CD4-positive, alpha-beta T cell treated with Interleukin-6 at 100 ng/mL for 8 hours (primary cell): ENCODE results near the gene DDX3X.
"Not testable (repeated sequence)": the region's sequence is repeated elsewhere in the genome, so short reads cannot be mapped to it uniquely, and the experiment has no call there.

Experiments used
- DNase-seq: peaks from one replicate; pipeline ENCODE4 v3.0.0-alpha.2; 2020; ENCODE audit warnings: mixed read lengths, low spot score

The DDX3X gene

DNA sequence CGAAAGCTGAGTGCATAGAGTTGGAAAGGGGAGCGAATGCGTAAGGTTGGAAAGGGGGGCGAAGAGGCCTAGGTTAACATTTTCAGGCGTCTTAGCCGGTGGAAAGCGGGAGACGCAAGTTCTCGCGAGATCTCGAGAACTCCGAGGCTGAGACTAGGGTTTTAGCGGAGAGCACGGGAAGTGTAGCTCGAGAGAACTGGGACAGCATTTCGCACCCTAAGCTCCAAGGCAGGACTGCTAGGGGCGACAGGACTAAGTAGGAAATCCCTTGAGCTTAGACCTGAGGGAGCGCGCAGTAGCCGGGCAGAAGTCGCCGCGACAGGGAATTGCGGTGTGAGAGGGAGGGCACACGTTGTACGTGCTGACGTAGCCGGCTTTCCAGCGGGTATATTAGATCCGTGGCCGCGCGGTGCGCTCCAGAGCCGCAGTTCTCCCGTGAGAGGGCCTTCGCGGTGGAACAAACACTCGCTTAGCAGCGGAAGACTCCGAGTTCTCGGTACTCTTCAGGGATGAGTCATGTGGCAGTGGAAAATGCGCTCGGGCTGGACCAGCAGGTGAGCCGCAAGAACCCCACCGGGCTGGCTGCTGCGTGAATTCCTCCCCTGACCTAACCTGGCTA, at the start of gene DDX3X:
DDX3X (plus strand) TSS at position 419 of the 619 bp plus-strand sequence; CDS start at position 510, 91 bp downstream.
- peak; percentile 89 for DNase-seq

DNA sequence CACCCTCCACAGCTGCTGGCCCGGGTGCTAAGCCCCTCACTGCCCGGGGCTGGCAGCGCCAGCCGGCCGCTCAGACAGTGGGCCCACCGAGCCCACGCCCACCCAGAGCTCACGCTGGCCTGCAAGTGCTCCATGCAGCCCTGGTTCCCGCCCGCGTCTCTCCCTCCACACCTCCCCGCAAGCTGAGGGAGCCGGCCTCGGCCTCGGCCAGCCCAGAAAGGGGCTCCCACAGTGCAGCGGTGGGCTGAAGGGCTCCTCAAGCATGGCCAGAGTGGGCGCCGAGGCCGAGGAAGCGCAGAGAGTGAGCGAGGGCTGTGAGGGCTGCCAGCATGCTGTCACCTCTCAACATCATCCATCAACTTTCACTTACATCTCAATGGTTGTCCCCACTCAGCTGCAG, 48.0 kb upstream of the DDX3X start:
- not testable (repeated sequence) for DNase-seq

DNA sequence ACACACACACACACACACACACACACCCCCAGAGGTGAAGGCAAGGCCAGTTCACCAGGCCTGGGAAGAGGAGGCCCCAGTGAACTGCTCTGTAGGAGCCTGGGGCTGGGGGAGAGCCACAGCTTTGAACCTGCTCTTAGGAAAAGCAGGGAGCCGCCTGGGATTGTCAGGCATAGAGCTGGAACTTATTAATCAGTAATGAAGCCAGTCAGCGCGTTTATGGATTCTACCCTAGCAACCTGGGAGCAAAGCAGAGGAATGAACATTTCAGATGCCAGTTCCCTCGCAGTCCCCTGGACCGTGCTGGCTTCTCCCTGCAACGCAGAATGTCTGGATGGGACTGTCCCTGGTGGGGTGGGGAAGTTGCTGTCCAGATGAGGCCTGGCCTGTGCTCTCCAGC, 45.3 kb upstream of the DDX3X start:
- DNase-seq: no peak

- DNase-seq: no peak
Observed at GRCh38 chrX:41289095-41289494, 44.9 kb upstream of the DDX3X start.

DNA sequence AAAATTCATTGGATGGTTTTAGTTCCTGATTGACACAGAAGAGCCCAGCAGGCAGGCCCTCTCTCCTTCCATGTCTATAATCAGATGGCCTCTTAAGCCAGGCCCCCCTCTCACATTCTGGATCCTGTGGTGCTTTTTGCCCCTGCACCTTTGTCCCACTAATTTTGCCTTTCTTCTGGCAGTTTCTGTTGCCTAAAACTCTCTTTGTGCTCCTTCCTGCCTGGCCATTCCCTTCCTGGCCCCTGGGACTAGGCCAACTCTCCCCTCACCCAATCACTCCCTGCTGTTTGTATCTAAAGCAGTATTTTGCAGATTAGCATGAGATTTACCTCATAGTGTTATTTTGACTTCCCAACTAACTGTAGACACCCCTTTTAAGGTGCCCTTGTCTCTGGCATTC, 42.7 kb upstream of the DDX3X start:
- DNase-seq: no peak

DNA sequence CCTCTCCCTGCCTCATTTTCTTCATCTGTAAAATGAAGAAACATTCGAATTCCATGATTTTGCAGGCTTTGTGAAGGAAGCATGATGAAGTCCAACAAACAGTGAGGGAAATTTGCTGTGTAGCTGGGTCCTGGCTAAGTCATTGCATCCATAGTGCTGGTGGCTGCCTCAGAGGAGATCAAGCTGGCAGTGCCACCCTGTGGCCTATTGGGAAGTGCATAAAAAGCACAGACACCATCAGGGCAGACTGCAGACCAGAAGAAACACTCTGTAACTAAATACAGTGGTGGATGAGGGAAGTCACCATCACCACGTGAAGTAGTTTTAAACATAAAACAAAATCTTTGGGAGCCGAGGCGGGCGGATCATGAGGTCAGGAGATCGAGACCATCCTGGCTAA, 40.7 kb upstream of the DDX3X start:
- no peak for DNase-seq

DNA sequence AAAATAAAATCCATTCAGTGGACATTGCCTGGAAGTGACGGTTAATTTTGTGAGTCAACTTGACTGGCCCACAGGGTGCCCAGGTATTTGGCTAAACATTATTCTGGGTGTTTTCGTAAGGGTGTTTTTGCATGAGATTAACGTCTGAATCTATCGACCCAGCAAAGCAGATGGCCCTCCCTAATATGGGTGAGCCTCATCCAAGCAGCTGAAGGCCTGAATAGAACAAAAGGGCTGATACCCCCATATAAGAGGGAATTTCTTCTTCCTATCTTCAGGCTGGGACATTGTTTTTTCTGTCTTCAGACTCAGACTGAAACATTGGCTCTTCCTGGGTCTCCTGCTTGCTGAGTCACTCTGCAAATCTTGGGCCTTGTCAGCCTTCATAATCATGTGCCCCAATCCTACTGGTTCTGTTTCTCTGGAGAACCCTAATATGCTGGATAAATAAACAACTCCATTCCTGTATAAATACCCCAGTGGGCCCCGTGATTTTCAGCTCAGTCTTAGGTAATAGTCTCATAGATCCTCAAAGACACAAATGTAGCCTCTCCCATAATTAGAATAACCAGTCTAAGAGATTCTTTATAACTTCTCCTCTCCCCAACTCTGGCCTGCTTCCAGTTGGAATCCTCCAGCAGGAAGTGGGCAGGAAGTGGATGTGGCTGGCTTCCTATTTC, 33.1 kb upstream of the DDX3X start:
- DNase-seq: no peak

- DNase-seq: no peak
Observed at GRCh38 chrX:41301438-41301824, 32.5 kb upstream of the DDX3X start.

DNA sequence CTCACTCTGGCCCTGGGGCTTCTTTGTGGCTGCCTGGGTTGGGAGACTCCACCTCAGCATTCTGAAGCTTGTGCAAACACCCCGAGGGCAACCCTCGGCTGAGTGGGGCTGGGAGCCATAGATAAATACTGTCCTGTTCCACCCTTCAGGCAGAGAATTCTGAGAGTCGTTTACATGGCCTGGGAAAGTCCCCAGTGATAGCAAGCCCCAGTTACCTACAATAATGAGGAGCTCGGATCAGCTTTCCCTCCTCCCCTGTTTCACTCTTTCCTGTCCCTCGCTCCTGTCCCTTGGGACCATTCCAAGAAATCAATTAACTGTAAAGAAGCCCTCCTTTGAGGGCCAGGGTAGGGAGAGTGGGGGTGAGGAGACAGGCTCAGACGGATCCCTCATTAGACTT, 31.6 kb upstream of the DDX3X start:
- no peak for DNase-seq

DNA sequence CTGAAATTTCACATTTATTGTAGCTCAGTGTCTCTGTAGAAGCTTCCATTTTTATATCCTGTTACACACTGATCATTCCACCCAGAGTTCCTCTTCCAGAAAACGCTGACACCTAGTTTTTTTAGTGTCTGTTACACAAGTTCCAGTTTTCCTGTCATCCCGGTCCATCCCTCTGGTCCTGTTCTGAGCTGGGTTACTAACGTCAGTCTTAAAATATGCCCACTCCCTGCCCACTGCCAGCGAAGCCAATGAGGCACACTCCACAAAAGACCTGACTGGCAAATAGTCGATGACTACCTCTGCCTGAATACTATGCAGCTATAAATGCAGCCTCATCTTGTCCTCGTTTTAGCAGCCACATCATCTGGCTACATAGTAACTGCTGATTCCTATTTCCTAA, 30.9 kb upstream of the DDX3X start:
- DNase-seq: no peak

- no peak for DNase-seq
Observed at GRCh38 chrX:41304178-41304577, 29.8 kb upstream of the DDX3X start.

DNA sequence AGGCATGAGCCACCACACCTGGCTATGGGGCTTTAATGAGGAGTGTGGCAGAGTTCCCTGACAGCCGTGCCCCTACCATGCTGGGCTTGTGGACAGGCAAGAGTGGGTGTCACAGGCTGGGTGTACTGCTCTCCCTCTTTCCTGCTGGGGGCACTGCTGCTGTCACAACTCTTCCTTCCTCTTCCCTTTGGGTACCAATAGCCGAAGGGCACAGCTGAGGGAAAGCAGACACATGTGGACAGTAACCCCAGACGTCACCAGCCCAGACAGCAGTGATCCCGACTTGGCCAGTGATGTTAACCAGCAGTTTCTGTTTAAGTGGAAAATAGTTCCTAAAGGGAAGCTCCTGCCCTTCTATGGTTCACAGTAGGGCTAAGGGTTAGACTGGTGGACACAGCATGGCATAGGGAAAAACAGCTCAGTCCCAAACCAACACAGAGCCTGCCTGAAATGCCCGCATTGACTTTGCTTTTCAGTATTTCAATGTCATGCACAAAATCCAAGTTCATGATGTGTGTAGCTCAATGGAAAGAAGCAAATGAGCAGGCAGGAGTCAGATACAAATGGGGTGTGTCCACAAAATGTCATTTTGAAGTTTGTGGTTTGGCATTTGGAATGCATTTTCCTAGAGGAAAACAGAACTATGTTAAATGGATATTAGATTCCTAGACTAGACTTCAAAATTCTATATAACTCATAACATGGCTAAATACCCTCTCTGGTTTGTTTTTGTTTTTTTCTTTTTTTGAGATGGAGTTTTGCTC, 24.9 kb upstream of the DDX3X start:
- no peak for DNase-seq

DNA sequence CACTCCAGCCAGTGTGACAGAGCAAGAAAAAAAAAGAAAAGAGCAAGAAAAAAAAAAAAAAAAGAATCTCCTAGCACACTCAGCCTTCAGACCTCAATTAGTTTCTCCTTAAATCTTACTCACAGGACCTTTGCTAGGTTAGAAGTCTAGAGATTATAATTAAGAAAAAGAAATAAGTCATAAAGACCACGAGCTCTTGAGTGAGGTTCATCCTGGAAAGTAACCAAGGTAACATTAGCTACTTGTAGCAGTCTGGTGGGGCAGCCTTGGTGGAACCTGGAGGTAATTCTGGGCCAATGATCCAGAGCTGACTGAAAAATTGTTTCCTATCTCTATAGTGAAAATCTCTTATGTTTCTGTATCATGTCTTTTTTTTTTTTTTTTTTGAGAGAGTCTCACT, 21.2 kb upstream of the DDX3X start:
- no peak for DNase-seq

- no peak for DNase-seq
Observed at GRCh38 chrX:41313419-41313818, 20.5 kb upstream of the DDX3X start.

DNA sequence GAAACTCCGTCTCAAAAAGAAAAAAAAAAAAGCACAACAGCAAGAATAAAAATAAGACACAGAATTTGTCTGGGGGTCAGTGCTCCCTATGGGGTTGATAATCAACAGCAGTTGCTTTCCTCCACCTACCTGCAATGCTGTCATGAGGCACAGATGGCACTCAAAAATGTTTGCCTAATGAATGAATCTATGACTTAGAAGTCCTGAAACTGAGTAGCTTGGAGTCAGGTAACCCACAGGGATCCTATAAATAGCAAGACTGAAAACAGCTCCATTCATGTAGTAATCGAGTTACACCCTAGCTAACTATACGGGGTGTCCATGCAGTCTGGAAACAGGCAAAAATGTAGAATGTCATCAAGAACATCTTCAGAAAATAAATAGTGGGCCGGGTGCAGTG, 19.8 kb upstream of the DDX3X start:
- DNase-seq: no peak

GRCh38 chrX:41314881-41315280, 19.1 kb upstream of the DDX3X start:
- DNase-seq: no peak

GRCh38 chrX:41316266-41316665, 17.7 kb upstream of the DDX3X start:
- not testable (repeated sequence) for DNase-seq

- DNase-seq: no peak
Observed at GRCh38 chrX:41317477-41318208, 16.3 kb upstream of the DDX3X start.

DNA sequence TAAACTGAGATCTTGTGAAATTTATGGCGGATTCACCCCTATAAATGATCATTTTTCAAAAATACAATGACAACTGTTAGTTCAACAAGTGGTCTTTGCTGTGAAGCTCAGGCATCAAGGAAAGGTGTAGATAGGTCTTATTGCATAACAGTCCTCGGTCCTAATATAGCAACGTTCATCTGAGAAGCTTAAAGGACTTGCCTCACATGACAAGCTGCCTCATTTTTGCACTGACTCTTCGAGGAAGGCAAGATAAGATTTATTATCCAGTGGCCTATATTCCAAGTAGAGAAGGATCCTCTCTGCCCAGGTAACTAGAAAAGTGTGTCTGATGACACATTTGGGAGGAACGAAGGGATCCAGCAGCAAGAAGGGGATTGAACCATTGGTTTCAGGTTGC, 13.6 kb upstream of the DDX3X start:
- DNase-seq: no peak

- DNase-seq: no peak
Observed at GRCh38 chrX:41322821-41323603, 10.9 kb upstream of the DDX3X start.

DNA sequence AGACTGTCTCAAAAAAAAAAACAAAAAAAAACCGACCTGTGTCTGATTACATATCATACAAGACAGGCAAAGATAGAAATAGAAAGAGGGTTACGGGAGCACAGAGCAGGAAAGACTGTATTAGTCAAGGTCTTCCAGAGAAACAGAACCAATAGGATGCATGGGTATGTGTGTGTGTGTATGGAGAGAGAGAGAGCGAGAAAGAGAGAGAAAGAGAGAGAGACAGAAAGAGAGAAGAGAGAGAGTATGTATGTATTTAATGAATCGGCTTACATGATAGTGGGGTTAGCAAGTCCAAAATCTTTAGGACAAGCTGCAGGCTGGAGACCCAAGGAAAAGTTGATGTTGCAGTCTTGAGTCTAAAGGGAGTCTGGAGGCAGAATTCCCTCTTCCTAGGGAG, 7.5 kb upstream of the DDX3X start:
- DNase-seq: no peak

DNA sequence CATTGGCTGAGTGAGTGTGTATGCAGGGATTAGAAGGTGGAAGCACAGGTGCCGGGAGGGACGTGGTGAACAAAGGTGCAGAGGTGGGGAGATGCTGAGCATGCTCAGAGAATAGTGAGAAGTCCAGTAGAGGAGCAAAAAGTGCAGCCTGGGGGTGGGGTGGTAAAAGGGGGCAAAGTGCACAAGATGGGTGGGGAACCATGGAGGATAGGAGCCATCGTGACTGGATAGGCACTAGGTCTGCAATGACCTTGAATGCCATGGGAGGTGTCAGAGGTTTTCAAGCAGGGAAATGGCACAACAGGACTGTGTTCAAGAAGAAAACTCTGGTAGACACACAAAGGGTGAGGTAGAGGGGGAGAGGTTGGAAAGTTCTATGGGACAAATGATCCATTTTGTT, 6.6 kb upstream of the DDX3X start:
- no peak for DNase-seq
